Endothelial cell of umbilical vein (primary cell): ENCODE results near the gene HIVEP3. TPM values are rescaled to one million over a fixed set of nuclear protein-coding genes. Genes with fewer than 3 reads are reported as not detected.

ENCODE experiments used
- BruUV-seq: library from RNA; stranded (reverse); fragments of 400-500 nt; replicated peaks from 2 replicates; lab custom pipeline; 2021; lab: Mats Ljungman, UMichigan
- CTCF ChIA-PET: fragments of 300-600, 350-600 bp; sonication (Branson Sonifier 250); formaldehyde crosslinking; loops from one replicate; lab custom pipeline; 2021; ENCODE audit warnings: antibody characterized with exemption, inconsistent platforms; lab: Charles Lee
- POLR2A ChIA-PET: fragments of 300-600, 350-600 bp; sonication (Branson Sonifier 250); formaldehyde crosslinking; loops from one replicate; lab custom pipeline; 2021; ENCODE audit warnings: antibody characterized with exemption, inconsistent platforms; lab: Charles Lee
- DNase-seq: peaks from one replicate; pipeline ENCODE4 v3.0.0-alpha.2; 2011; ENCODE audit warnings: low read depth, low spot score
- FAIRE-seq: peaks from 2 replicates; lab custom pipeline; 2011; peaks lifted over from hg19 to GRCh38; lab: Jason Lieb, UNC
- H2AFZ ChIP-seq: 2 replicates; pipeline ENCODE4 v1.6.0; 2012; ENCODE audit warnings: low read depth, low read length, control low read depth, inconsistent platforms
- H3K27ac ChIP-seq: 2 replicates; pipeline ENCODE4 v1.5.1; 2011; ENCODE audit warnings: low read depth, mild to moderate bottlenecking, control low read depth, low read length, moderate library complexity; ENCODE audit not compliant: insufficient read depth
- H3K27me3 ChIP-seq, 2 experiments: 2 replicates each; pipeline versions ENCODE4 v1.6.0 to v1.6.1; 2011; ENCODE audit warnings: low read length in 2 of 2, mixed read lengths in 1 of 2; ENCODE audit not compliant: control insufficient read depth in 2 of 2, insufficient read depth in 2 of 2
- H3K36me3 ChIP-seq, 2 experiments: 2 replicates in 1 of 2; 3 replicates in 1 of 2; pipeline ENCODE4 v1.5.1; 2011; ENCODE audit warnings: low read length in 2 of 2, mild to moderate bottlenecking in 1 of 2, moderate library complexity in 1 of 2; ENCODE audit not compliant: control insufficient read depth in 2 of 2, insufficient read depth in 2 of 2; ENCODE audit errors: extremely low read depth in 1 of 2
- H3K4me1 ChIP-seq: 3 replicates; pipeline ENCODE4 v1.5.1; 2011; ENCODE audit warnings: mild to moderate bottlenecking, low read length; ENCODE audit not compliant: control insufficient read depth, insufficient read depth; ENCODE audit errors: extremely low read depth
- H3K4me2 ChIP-seq: 2 replicates; pipeline ENCODE4 v1.6.1; 2011; ENCODE audit warnings: low read length, control low read depth, mixed read lengths; ENCODE audit not compliant: insufficient read depth
- H3K4me3 ChIP-seq, 3 experiments: fragments of 200-600 bp in 1 of 3; sonication (generic), shearing (Covaris generic) in 1 of 3; replicated peaks in 1 of 3; 2 replicates each; pipeline ENCODE4 v1.5.1; 2011 to 2016; ENCODE audit warnings: control low read depth in 3 of 3, low read length in 3 of 3, mild to moderate bottlenecking in 2 of 3, inconsistent platforms in 1 of 3, low read depth in 1 of 3, moderate library complexity in 1 of 3; ENCODE audit not compliant: insufficient read depth in 1 of 3
- H3K79me2 ChIP-seq: 2 replicates; pipeline ENCODE4 v1.6.0; 2012; ENCODE audit warnings: low read length, inconsistent platforms; ENCODE audit not compliant: control insufficient read depth, insufficient read depth
- H3K9ac ChIP-seq: replicated peaks from 2 replicates; pipeline ENCODE3; 2011; ENCODE audit warnings: low read length, control low read depth; ENCODE audit not compliant: insufficient read depth; ENCODE audit errors: extremely low read depth
- H3K9me1 ChIP-seq: replicated peaks from 3 replicates; pipeline ENCODE4 v1.6.0; 2011; ENCODE audit warnings: mild to moderate bottlenecking, low read length; ENCODE audit not compliant: control insufficient read depth, insufficient read depth; ENCODE audit errors: extremely low read depth
- H3K9me3 ChIP-seq: replicated peaks from 2 replicates; pipeline ENCODE4 v1.5.1; 2012; ENCODE audit warnings: low read length, inconsistent platforms; ENCODE audit not compliant: control insufficient read depth, insufficient read depth
- H4K20me1 ChIP-seq: replicated peaks from 2 replicates; pipeline ENCODE3; 2011; ENCODE audit warnings: mild to moderate bottlenecking, low read length; ENCODE audit not compliant: control insufficient read depth, insufficient read depth; ENCODE audit errors: extremely low read depth
- EZH2 ChIP-seq: IDR thresholded peaks from 2 replicates; pipeline ENCODE4 v1.6.1; 2012; ENCODE audit warnings: borderline replicate concordance, low read depth, mild to moderate bottlenecking, moderate library complexity, low read length, inconsistent platforms; ENCODE audit not compliant: severe bottlenecking
- FOS ChIP-seq: IDR thresholded peaks from 2 replicates; pipeline ENCODE4 v1.6.1; 2011; ENCODE audit warnings: mild to moderate bottlenecking, low read length, moderate library complexity, borderline replicate concordance; ENCODE audit not compliant: insufficient read depth
- GATA2 ChIP-seq: IDR thresholded peaks from 2 replicates; pipeline ENCODE4 v1.7.0; 2011; ENCODE audit warnings: low read depth, mild to moderate bottlenecking, moderate library complexity, mixed read lengths, low read length; ENCODE audit not compliant: insufficient read length, insufficient read depth
- JUN ChIP-seq: IDR thresholded peaks from 2 replicates; pipeline ENCODE4 v1.6.1; 2011; ENCODE audit warnings: borderline replicate concordance, low read depth; ENCODE audit not compliant: insufficient read length, insufficient read depth
- MAX ChIP-seq: IDR thresholded peaks from 2 replicates; pipeline ENCODE4 v1.6.1; 2011; ENCODE audit not compliant: insufficient read depth, insufficient read length
- MYC ChIP-seq: IDR thresholded peaks from one replicate; pipeline ENCODE4 v1.6.1; 2011; ENCODE audit warnings: mild to moderate bottlenecking, low read depth, low read length
- POLR2A ChIP-seq: IDR thresholded peaks from 2 replicates; pipeline ENCODE4 v1.6.1; 2012; ENCODE audit warnings: low read depth, mild to moderate bottlenecking, control low read depth, low read length
- POLR2AphosphoS5 ChIP-seq: IDR thresholded peaks from 2 replicates; pipeline ENCODE4 v1.6.1; 2012; ENCODE audit warnings: low read depth, mild to moderate bottlenecking, control low read depth, low read length, moderate library complexity; ENCODE audit not compliant: insufficient read depth
- dilution Hi-C: fragments of 300-500 bp; cut with MboI; formaldehyde crosslinking; loops from one replicate; pipeline ENCODE4 v1.15.0; 2019; ENCODE audit warnings: low sequenced_read_pairs; ENCODE audit not compliant: extremely low pct_ligation_motif_present
- intact Hi-C: fragments of 100-400 bp; cut with micrococcal nuclease; formaldehyde crosslinking; loops from one replicate; pipeline ENCODE4 v1.10.0; 2022
- polyA plus RNA-seq, 4 experiments: library from polyadenylated mRNA; depleted of rRNA in 3 of 4; stranded (reverse) in 3 of 4; unstranded in 1 of 4; fragments of >200 nt; gene quantifications; 2 replicates each; pipeline versions ENCODE4 v1.2.1 to v1.2.3, GENCODE V29; 2011 to 2012; ENCODE audit warnings: missing spikeins in 1 of 4
- total RNA-seq: library from RNA; stranded (reverse); gene quantifications from 2 replicates; pipeline ENCODE4 v1.2.3, GENCODE V29; 2021
- TF ChIP-seq, protein P1 (sequence below), 2 donors: IDR thresholded peaks; 1 replicate in 1 of 2; 2 replicates in 1 of 2; pipeline ENCODE4 v1.5.1; 2011; ENCODE audit warnings: low read length in 2 of 2, mild to moderate bottlenecking in 2 of 2, moderate library complexity in 2 of 2, control low read depth in 1 of 2, inconsistent platforms in 1 of 2, low read depth in 1 of 2; ENCODE audit not compliant: insufficient read depth in 1 of 2; ENCODE audit errors: extremely low read depth in 1 of 2

HIVEP3 gene
- total and polyA plus RNA-seq, 2 donors (not counting 3 experiments of a cell fraction or from before 2014, with no cell fraction given): 3.4 to 4.0 TPM

GRCh38 chr1:41963636-41964035 is 44.9 kb upstream of the HIVEP3 start:
- no TSS peak for BruUV-seq
- FAIRE-seq: no peak
- ChIA-PET POLR2A (no interaction called here), CTCF (interaction anchor here (1.4 kb wide), 1 partner anchor 51 kb away, joined by 4 read pairs; no protein-coding TSS in a partner anchor)
- Histone ChIP-seq H3K27ac (no peak overlapping the region), H3K4me2 (no peak overlapping the region), H3K79me2 (no peaks in the 10 kb centered on the region), H3K36me3 (no peaks in the 10 kb centered on the region), H3K9ac (no peak overlapping the region), H4K20me1 (no peaks in the 10 kb centered on the region), H3K27me3 (no peaks in the 10 kb centered on the region), H3K9me3 (no peaks in the 10 kb centered on the region), H3K9me1 (no peaks in the 10 kb centered on the region), H3K4me3 (no peak overlapping the region), H2AFZ (no peak overlapping the region), H3K4me1 (no peaks in the 10 kb centered on the region)
- DNase-seq: no peak
- TF ChIP-seq MYC: no peak
- no peak for TF ChIP-seq POLR2A
- TF ChIP-seq EZH2: no peak
- no peak for TF ChIP-seq GATA2
- TF ChIP-seq JUN: no peak
- no peak for TF ChIP-seq POLR2AphosphoS5
- TF ChIP-seq FOS: no peak
- dilution Hi-C loops (no loop called here), intact Hi-C loops (no loop called here)

DNA sequence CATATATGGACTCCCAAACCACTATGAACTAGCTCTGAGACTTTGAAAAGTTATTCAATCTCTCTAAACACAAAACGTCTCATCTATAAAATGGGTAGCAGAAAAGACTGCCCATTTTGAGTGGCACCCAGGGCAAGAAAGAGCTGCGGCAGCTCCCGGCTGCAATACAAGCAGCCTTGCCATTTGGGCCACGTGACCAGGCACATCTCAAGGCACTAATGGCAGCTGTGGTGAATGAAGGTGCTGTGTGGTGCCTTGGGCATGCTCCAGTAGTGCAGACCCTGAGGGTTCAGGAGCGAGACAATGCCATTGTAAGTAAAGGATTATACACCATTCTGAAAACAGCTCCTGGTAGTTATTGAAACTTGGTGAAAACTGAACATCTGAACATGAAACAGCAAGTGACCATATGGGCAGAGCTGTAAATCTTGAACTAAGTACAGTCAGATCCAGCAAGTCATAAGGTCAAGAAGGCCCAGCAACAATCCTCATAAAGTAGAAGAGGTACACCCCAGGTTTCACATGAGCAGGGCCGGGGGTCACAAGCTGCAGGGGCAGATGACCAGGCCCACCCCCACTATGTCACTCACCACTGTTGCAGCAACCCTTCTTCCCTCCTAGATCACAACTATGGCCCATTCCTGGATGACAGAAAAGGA is 39.4 kb upstream of the HIVEP3 start:
- BruUV-seq: no TSS peak
- Histone ChIP-seq H3K9me3 (no peaks in the 10 kb centered on the region), H3K27ac (no peak overlapping the region), H3K9me1 (no peaks in the 10 kb centered on the region), H3K4me1 (peaks cover 35% of the 10 kb centered on the region), H4K20me1 (no peaks in the 10 kb centered on the region), H2AFZ (no peak overlapping the region), H3K36me3 (no peaks in the 10 kb centered on the region), H3K27me3 (no peaks in the 10 kb centered on the region), H3K9ac (no peak overlapping the region), H3K4me3 (no peak overlapping the region), H3K4me2 (no peak overlapping the region), H3K79me2 (no peaks in the 10 kb centered on the region)
- DNase-seq (no peak), FAIRE-seq (no peak)
- dilution Hi-C loops: no loop called here
- no peak for TF ChIP-seq GATA2
- no peak for TF ChIP-seq MAX
- no peak for TF ChIP-seq POLR2AphosphoS5
- TF ChIP-seq EZH2: no peak
- no peak for TF ChIP-seq MYC
- no peak for TF ChIP-seq FOS
- TF ChIP-seq POLR2A: no peak
- TF ChIP-seq, protein P1, sequence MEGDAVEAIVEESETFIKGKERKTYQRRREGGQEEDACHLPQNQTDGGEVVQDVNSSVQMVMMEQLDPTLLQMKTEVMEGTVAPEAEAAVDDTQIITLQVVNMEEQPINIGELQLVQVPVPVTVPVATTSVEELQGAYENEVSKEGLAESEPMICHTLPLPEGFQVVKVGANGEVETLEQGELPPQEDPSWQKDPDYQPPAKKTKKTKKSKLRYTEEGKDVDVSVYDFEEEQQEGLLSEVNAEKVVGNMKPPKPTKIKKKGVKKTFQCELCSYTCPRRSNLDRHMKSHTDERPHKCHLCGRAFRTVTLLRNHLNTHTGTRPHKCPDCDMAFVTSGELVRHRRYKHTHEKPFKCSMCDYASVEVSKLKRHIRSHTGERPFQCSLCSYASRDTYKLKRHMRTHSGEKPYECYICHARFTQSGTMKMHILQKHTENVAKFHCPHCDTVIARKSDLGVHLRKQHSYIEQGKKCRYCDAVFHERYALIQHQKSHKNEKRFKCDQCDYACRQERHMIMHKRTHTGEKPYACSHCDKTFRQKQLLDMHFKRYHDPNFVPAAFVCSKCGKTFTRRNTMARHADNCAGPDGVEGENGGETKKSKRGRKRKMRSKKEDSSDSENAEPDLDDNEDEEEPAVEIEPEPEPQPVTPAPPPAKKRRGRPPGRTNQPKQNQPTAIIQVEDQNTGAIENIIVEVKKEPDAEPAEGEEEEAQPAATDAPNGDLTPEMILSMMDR (IDR thresholded peaks at IDR 0.05; ENCODE audit: extremely low read depth in 1 of 2, insufficient read depth in 1 of 2, low read depth in 1 of 2, low read length in 2 of 2): no peak
- TF ChIP-seq JUN: no peak
- ChIA-PET CTCF (interaction anchor here (1.5 to 1.8 kb wide), 2 partner anchors 77 to 146 kb away, joined by 4 to 8 read pairs; no protein-coding TSS in a partner anchor), POLR2A (no interaction called here)
- intact Hi-C loops: no loop called here
